HCEC 1CT (cell line): Measurements from ENCODE around the gene SCGB1A1.

ENCODE experiments used
- DNase-seq: peaks from one replicate; pipeline ENCODE4 v3.0.0-alpha.2; 2017

Gene SCGB1A1

DNA sequence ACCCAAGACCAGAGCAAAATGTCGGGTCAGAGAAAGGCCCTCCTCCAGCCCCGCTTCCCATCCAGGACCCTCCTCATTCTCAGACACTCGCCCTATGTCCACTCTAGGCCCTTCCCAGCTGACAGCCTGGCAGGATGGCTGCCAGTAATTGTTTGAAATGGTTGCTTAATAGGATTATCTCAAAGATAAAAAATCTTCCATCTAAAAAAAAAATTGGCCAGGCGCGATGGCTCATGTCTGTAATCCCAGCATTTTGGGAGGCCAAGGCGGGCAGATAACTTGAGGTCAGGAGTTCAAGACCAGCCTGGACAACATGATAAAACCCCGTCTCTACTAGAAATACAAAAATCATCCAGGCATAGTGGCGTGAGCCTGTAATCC is 32.4 kb downstream of the SCGB1A1 start:
- no peak for DNase-seq

DNA sequence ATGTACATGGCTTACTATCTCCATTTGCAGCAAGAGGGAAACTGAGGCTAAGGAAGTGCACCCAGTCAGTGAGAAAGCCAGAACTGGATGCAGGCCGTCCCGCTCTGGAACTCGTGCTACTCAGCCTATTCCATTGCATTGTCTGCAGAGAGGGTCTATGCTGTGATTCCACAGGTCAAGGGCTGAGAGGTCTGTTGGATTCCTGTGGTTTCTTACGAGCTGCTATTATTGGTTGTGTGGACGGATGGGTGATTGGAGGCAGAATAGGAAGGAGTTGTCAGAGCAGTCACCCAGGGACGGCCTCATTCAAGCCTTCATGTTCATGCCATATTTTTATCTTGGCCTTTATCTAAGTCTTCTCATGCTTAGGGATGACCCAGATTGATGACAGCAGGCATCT is 33.4 kb downstream of the SCGB1A1 start:
- no peak for DNase-seq

DNA sequence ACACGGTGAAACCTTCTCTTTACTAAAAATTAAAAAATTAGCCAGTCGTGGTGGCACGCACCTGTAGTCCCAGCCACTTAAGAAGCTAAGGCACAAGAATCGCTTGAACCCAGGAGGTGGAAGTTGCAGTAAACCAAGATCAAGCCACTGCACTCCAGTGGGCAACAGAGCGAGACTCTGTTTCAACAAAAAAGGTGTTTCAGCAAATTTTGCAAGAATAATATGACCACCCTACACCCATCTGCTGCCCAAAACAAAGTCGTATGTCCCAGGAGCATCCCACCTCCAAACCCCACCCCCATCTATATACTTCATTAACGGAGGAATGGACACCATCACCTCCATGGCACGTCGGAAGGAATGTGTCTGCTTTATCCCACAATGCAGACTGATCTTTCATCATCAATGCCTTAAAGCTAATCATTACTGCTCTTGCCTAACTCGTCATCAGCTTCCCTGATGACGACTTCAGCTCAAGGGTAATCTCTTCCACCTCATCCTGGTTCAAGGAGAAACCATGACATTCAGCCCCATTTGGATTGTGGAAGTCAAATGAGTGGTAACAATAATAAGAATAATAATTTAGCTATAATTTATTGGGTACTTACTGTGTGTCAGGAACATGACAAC is 34.1 kb downstream of the SCGB1A1 start:
- DNase-seq: no peak

DNA sequence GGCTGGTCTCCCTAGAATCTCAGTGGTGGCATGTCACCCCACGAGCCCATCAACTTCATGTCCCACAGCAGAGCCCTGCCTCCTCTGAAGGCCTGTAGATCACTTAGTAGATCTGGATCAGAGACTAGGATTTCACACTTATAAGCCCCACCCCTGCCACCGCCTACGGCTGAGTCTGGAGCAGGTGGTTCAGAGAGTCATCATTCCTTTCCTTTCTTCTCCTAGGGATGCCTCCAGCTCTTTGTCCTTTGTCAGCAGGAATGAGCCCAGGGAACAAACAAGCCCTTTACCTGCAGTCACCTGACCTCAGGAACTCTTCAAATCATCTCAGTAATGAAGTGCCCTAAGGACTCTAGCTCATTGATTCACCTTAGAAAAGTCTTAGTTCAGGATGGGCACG is 37.8 kb downstream of the SCGB1A1 start:
- no peak for DNase-seq

DNA sequence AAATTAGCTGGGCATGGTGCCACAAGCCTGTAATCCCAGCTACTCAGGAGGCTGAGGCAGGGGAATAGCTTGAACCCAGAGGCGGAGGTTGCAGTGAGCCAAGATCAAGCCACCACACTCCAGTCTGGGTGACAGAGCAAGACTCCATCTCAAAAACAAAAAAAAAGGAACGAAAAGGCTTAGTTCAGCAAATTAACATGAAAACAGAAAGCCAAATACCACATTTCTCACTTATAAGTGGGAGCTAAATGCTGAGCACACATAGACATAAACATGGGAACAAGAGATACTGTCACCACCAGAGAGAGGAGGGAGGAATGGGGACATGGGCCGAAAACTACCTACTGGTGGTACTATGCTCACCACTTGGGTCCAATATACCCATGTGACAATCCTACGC is 38.6 kb downstream of the SCGB1A1 start:
- no peak for DNase-seq

DNA sequence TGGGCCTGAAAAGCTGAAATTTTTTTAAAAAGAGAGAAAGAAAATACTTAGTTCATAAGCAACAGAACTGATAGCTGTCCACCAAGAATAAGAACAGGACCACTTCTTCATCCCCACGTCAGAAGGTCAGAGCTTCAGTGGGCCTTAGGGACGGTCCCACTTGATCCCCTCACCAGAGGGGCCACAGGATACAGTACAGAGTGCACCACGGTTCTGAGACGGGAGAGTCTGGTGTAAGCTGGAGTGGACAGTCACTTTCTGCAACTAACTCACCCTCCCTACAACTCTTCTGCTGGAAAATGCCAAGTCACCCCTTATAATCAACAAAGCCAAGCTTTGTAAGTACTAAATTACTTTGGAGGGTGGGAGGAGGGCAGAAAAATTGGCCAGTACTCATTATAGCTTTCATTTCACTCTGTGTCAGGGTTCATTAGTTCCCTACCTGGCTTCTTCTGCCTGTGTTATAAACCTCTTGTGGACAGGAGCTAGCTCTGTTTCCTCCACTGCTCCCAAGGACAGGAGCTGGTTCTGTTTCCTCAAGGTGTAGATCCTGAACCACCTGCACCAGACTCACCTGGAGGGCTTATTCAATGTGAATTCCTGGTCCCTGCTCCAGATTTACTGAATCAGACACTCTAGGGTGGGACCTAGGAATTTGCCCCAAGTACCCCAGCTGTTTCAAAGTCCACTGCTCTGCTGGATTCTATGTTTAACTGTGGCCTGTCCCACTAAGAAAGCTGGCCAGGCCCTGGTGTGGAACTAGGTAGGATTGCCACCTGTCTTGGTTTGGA is 39.6 kb downstream of the SCGB1A1 start:
- no peak for DNase-seq

DNA sequence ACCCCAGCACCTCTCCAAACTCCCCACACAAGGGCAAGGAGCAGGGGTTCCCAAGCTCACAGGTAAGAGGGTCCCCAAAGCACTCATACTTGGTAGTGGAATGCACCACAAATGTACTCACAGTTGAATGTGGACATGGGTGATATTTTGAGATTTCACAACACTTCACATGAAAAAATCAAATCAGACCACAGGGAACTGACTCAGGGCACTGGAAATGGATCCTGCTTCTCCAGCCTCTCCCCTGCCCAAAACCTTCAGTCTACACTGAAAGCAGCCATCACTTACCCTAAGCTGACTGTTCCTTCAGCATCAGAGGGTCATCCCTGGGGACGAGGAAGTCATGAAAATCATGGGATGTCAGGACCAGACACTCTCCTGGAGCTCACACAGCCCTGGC is 40.2 kb downstream of the SCGB1A1 start:
- DNase-seq: no peak

DNA sequence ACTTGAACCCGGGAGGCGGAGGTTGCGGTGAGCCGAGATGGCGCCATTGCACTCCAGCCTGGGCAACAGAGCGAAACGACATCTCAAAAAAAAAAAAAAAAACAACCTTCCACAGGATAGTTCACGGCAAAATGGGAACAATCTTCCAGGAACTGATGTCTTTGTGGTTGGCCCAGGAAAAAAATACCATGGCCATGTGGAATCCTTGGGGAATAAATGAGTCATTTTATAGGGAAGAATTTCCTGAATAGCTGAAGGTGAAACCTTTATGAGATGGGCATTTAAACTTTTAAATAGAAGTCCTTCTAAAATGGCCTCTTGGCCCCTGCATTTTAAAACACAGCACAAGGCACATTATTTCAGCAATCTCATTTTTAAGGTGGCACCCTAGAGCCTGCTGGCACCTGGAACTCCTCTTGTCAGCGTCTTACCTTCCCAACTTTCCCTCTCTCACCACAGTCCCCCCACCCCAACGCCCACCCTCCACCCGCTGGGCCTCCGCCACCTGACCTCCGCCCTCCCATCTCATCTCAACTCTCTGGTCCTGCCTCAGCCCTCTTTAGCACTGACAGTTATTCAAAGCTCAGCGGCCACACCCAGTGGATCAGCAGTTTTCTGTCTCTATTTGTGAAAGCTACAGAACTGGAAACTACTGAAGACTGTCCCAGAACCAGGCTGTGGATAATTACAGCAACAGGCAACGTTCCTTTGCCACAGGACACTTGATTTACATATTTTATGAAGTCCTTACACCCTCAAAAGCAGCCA is 43.1 kb downstream of the SCGB1A1 start:
- peak; percentile 35 for DNase-seq

DNA sequence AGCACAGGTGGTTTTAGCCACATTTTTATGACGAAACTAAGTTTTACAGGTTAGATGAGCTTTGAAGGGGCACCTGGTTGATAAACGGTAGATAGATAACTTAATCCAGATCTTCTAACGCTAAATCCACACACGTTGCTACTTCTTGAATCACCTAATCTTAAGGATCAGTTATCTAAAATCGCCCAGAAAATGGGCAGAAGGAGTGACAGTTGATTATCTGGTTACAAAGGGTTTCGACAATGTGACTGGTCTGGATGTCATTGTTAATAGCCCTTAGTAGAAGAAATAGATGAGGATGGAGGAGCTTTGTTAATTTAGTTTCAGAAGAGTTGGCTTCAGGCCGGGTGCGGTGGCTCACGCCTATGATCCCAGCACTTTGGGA is 43.7 kb downstream of the SCGB1A1 start:
- no peak for DNase-seq

DNA sequence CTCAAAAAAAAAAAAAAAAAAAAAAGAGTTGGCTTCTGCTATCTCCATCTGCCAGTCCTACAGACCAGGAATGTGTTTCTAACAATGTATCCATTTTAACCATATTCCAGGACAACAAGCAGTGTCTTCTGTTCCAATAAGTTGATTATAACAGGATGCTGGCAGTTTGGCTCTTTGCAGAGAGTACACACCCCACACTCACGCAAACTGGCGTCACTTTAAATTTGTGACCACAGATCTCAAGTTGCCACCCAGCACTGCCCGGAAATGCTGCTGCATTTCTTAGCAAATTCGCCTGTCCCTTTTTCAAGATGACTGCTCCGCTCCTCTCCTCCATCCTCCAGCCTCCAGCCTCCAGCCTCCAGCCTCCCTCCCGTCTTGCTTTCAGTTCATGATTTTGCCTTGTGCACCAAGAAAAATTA is 44.3 kb downstream of the SCGB1A1 start:
- no peak for DNase-seq

DNA sequence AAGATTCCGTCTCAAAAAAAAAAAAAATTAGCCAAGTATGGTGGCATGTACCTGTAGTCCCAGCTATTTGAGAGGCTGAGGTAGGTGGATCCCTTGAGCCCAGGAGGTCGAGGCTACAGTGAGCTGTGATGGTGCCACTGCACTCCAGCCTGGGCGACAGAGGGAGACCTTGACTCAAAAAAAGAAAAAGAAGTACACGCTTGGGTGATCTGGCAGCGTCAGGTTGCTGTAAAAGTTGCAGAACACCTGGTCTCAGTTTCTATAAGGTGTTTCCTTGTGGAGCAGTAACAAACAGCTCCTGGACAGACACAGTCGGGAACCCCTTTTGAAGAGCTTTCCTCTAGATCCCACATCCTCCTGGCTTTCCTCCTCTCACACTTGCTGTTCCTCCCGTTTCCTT is 45.8 kb downstream of the SCGB1A1 start:
- no peak for DNase-seq

DNA sequence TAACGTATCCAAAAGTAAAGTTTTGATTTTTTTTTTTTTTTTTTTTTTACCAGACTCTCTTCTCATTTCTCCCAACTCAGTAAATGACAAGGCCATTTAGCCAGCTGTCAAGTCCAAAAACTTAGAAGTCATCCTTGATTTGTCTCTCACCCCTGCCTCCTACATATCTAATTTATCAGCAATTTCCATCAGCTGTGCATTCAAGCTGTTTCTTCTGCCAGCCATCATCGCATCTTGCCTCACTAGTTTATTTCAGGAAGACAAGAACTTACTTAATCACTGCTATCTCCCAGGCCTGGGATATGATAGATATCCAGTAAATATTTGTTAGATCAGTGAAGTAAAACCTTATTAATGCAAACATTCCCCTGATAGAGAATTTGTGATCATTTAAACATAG is 47.6 kb downstream of the SCGB1A1 start:
- no peak for DNase-seq

DNA sequence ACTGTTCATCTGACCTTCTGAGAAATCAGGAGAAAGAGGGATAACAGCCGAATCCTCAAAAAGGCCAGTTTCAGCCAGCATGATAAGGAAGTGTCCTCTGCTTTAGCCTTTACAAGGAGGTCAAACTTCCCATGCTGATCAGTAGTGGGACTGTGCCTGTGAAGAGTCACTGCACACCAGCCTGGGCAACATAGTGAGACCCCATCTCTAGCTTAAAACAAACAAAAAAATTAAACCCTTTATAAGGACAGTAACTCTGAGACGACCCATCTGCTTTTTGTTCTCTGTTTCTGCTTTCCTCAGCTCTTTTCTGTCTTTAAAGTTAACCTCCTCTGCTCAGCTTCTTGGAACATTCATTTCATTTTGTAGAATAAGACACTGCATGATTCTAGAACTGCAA is 49.7 kb downstream of the SCGB1A1 start:
- DNase-seq: no peak

DNA sequence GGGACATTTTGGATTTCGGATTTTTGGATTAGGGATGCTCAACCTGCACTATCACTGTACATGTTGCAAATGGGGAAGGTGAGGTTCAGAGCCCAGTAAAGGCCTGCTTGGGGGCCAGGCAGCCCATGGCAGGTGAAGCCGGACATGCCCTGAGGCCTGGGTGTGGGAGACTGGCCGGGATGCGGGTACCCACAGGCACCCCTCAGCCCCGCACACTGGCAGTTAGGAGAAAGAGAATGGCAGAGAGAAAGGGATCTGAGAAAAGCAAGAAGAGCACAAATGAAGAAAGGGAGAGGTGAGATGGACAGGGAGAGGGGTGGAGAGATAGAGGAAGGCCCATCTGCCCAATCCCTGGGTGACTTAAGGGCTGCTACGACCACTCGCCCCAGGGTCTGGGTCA is 52.8 kb downstream of the SCGB1A1 start:
- no peak for DNase-seq

DNA sequence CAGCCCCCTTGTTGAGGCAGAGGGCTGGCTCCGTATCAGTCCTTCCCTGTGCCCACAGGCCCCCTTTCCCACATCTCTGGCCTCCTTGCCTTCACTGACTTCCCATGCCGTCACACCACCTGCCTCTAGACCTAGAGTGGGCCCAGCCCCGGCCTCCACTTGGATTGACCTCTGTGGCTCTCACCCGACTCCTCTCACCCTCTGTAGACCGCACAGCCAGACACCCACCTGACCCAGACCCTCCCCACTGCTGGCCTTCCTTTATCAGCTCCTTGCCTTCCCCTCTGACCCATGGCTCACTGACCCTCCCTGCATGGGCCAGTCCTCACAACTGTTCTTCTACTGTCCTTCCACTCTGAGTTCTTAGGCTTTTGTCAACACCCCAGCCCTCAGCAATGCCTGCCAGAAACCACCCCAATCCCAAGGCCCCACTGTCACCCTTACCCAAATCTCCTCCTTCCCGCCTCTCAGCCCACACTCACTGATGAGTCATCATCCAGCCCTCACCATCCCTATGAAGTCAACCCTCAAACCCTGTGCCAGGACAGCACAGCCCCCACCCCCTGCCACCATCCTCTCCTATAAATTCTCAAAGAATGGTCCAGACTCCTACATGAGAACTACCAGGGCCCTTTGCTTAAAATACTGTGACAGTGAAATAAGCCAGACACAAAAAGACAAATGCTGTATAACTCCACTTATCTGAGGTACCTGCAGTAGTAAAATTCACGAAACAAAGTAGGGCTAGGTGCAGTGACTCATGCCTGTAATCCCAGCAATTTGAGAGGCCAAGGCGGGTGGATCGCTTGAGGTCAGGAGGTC is 53.4 kb downstream of the SCGB1A1 start:
- peak; percentile 61 for DNase-seq
